Hepatocyte (in vitro differentiated cells): ENCODE data around the gene WDR90. TPM values are rescaled to one million over a fixed set of nuclear protein-coding genes. Genes with fewer than 3 reads are reported as not detected.

Experiments used
- DNase-seq: peaks from one replicate; pipeline ENCODE4 v3.0.0-alpha.2; 2016; ENCODE audit warnings: low spot score
- H2AFZ ChIP-seq: fragments of 200-600 bp; sonication (generic); 2 replicates; pipeline ENCODE4 v1.6.0; 2016; ENCODE audit warnings: antibody characterized with exemption, mild to moderate bottlenecking
- H3K27ac ChIP-seq: fragments of 200-600 bp; sonication (generic); 2 replicates; pipeline ENCODE4 v1.5.1; 2016; ENCODE audit warnings: mild to moderate bottlenecking
- H3K27me3 ChIP-seq: fragments of 200-600 bp; sonication (generic); 2 replicates; pipeline ENCODE4 v1.6.1; 2016
- H3K36me3 ChIP-seq: fragments of 200-600 bp; sonication (generic); replicated peaks from 2 replicates; pipeline ENCODE4 v1.5.1; 2016; ENCODE audit warnings: low read depth; ENCODE audit not compliant: insufficient read depth
- H3K4me1 ChIP-seq: fragments of 200-600 bp; sonication (generic); 2 replicates; pipeline ENCODE4 v1.5.1; 2016; ENCODE audit warnings: mild to moderate bottlenecking, moderate library complexity; ENCODE audit not compliant: insufficient read depth
- H3K4me2 ChIP-seq: fragments of 200-600 bp; sonication (generic); 2 replicates; pipeline ENCODE4 v1.6.0; 2016
- H3K4me3 ChIP-seq: fragments of 200-600 bp; sonication (generic); 2 replicates; pipeline ENCODE4 v1.5.1; 2016; ENCODE audit warnings: mild to moderate bottlenecking
- H3K79me2 ChIP-seq: fragments of 200-600 bp; sonication (generic); 2 replicates; pipeline ENCODE4 v1.6.0; 2017; ENCODE audit warnings: mild to moderate bottlenecking
- H3K9me2 ChIP-seq: fragments of 200-600 bp; sonication (generic); replicated peaks from 2 replicates; pipeline ENCODE4 v1.6.0; 2017; ENCODE audit warnings: mild to moderate bottlenecking; ENCODE audit not compliant: insufficient read depth
- H3K9me3 ChIP-seq: fragments of 200-600 bp; sonication (generic); 2 replicates; pipeline ENCODE4 v1.5.1; 2016; ENCODE audit warnings: low read depth, mild to moderate bottlenecking
- H4K20me1 ChIP-seq: fragments of 200-600 bp; sonication (generic); 2 replicates; pipeline ENCODE4 v1.6.0; 2016; ENCODE audit warnings: mild to moderate bottlenecking; ENCODE audit not compliant: insufficient read depth, poor library complexity, severe bottlenecking
- EZH2 ChIP-seq: fragments of 200-600 bp; sonication (generic); IDR thresholded peaks from 2 replicates; pipeline ENCODE4 v1.6.1; 2016; ENCODE audit warnings: antibody characterized with exemption, mild to moderate bottlenecking, borderline replicate concordance
- EZH2phosphoT487 ChIP-seq: fragments of 200-600 bp; sonication (generic); IDR thresholded peaks from one replicate; pipeline ENCODE4 v1.6.1; 2018; ENCODE audit warnings: antibody characterized with exemption, mild to moderate bottlenecking, low read depth, moderate library complexity; ENCODE audit not compliant: unreplicated experiment, severe bottlenecking
- WGBS: methylation state at CpG from one replicate; pipeline ENCODE4 v1.1.6; 2016; ENCODE audit warnings: low lambda C conversion rate; ENCODE audit errors: missing lambda C conversion rate; 5-methylcytosine and 5-hydroxymethylcytosine counted together
- polyA plus RNA-seq: library from polyadenylated mRNA; unstranded; fragments of >200 nt; fragmentation: Nextera tagmentation; extraction: Ambion mirVana; gene quantifications from 2 replicates; pipeline ENCODE4 v1.2.1, GENCODE V29; 2016
- total RNA-seq: library from RNA; depleted of rRNA; stranded (reverse); fragments of >200 nt; gene quantifications from 2 replicates; pipeline ENCODE4 v1.2.3, GENCODE V29; 2014
- TF ChIP-seq, protein P1 (sequence below): fragments of 200-600 bp; sonication (generic); IDR thresholded peaks from 2 replicates; pipeline ENCODE4 v1.5.1; 2016; ENCODE audit warnings: antibody characterized with exemption, mild to moderate bottlenecking; ENCODE audit not compliant: poor library complexity

The WDR90 gene
- total and polyA plus RNA-seq, 2 experiments from 2014 or later = 14.4 to 25.1 TPM

DNA sequence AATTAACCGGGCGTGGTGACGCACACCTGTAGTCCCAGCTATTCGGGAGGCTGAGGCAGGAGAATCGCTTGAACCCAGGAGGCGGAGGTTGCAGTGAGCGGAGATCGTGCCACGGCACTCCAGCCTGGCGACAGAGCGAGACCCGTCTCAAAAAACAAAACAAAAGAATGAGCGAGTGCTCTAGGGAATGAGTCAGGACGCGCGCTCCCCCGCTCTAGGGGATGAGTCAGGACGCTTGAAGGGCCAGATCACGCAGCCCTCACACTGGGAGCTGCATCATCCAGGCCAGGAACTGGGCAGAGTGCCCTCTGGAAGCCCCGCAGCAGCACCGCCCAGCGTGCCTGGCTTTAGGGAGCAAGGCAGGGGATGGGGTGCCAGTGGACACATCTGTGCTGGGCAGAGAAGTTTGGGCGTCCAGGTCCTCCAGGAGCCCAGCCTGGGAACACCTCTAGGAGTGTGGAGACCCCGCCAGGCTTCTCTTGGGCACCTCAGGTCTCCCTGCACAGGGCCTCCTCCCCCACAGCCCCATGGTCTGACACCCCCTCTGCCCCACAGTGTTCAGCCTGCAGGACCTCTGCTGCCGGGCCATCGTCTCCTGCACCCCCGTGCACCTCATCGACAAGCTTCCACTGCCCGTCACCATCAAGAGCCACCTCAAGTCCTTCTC lies 22.2 kb upstream of the WDR90 start:
- peaks cover 16% of the 10 kb centered on the region for H3K4me1 ChIP-seq
- H3K27ac ChIP-seq = no peak overlapping the region
- no peak overlapping the region for H2AFZ ChIP-seq
- H3K9me3 ChIP-seq = no peaks in the 10 kb centered on the region
- no peaks in the 10 kb centered on the region for H3K9me2 ChIP-seq
- H3K27me3 ChIP-seq = no peaks in the 10 kb centered on the region
- WGBS = 92% methylated on average over 29 of the region's 29 CpGs
- no peak overlapping the region for H3K4me3 ChIP-seq
- peak; percentile 46 for DNase-seq
- no peak overlapping the region for H3K4me2 ChIP-seq
- H3K79me2 ChIP-seq = peaks cover under 1% of the 10 kb centered on the region
- H3K36me3 ChIP-seq = no peaks in the 10 kb centered on the region
- no peak for TF ChIP-seq EZH2
- no peak for TF ChIP-seq EZH2phosphoT487
- TF ChIP-seq, protein P1, sequence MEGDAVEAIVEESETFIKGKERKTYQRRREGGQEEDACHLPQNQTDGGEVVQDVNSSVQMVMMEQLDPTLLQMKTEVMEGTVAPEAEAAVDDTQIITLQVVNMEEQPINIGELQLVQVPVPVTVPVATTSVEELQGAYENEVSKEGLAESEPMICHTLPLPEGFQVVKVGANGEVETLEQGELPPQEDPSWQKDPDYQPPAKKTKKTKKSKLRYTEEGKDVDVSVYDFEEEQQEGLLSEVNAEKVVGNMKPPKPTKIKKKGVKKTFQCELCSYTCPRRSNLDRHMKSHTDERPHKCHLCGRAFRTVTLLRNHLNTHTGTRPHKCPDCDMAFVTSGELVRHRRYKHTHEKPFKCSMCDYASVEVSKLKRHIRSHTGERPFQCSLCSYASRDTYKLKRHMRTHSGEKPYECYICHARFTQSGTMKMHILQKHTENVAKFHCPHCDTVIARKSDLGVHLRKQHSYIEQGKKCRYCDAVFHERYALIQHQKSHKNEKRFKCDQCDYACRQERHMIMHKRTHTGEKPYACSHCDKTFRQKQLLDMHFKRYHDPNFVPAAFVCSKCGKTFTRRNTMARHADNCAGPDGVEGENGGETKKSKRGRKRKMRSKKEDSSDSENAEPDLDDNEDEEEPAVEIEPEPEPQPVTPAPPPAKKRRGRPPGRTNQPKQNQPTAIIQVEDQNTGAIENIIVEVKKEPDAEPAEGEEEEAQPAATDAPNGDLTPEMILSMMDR = no peak
- H4K20me1 ChIP-seq = peaks cover 6% of the 10 kb centered on the region

DNA sequence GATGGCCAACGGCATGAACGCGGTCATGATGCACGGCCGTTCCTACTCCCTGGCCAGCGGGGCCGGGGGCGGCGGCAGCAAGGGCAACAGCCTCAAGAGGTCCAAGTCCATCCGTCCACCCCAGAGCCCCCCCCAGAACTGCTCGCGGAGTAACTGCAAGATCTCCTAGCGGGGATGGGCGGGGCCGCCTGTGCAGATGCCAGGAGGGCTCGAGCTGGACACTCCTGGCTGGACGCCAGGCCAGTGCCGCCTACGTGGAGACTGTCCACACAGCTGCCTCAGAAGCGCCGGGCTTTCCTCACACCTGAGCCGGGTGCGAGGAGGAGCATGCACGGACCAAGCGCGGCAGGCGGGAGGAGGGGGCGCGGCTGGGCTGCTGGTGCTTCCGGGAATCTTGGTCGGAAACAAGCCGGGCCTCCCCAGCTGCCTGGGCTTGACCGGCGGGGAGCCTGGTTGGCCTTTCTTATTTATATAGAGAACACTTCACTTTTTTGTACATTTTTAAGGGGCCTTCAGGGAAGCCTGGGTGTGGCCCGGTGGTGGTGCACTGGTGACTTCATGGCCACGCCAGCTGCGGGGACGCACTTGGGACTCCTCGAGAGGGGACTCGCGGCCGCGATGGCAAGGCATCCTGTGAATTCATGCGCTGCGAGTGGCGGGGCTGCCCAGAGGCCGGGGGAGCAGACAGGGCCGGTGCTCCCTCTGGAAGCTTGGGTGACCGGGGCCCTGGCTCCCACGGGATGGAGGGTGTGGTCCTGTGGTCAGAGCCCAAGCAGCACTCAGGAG lies 21.5 kb upstream of the WDR90 start:
- Histone ChIP-seq H3K9me2 (no peaks in the 10 kb centered on the region), H3K4me1 (peaks cover 16% of the 10 kb centered on the region), H3K9me3 (no peaks in the 10 kb centered on the region), H3K4me2 (no peak overlapping the region), H3K36me3 (no peaks in the 10 kb centered on the region), H4K20me1 (peaks cover 6% of the 10 kb centered on the region), H3K4me3 (no peak overlapping the region), H3K27me3 (no peaks in the 10 kb centered on the region), H2AFZ (no peak overlapping the region), H3K27ac (no peak overlapping the region), H3K79me2 (no peaks in the 10 kb centered on the region)
- no peak for TF ChIP-seq EZH2phosphoT487
- no peak for TF ChIP-seq EZH2
- TF ChIP-seq, protein P1 = no peak
- WGBS = 94% methylated on average over 49 of the region's 50 CpGs
- peak; percentile 57 for DNase-seq

DNA sequence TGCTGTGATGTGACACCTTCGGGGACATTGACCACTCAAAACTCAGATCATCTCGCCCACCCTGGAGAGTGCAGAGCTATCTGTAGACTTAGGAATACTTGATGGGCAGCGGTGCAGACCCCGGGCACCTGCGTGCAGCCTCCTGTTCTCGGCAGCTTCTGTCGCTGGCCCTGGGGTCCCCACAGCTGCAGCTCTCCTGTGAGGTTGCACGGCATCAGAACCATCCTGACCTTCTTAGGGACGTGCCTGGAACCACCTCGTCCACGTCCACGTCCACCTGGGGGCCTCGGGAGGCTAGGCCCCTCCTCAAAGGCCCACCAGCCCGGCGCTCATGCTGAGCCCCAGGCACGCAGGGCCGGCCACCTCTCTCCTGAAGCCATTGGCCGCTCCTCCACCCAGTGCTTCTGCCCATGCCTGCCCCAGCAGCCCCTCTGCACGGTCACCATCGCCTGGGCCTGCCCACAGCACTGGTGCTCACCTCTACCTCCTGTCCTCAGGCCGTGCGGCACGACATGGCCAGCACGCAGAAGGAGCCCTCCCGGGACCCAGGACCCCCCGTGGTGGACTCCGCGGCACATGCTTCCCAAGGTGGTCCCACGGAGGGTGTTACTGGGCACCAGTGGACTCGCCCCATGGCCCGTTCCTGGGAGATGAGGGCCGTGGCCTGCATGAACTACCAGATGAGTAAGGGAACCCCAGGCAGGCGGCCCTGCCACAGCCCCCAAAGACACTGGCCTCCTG lies 20.7 kb upstream of the WDR90 start:
- H3K4me2 ChIP-seq = no peak overlapping the region
- H4K20me1 ChIP-seq = peaks cover 6% of the 10 kb centered on the region
- TF ChIP-seq EZH2 = no peak
- TF ChIP-seq, protein P1 = no peak
- TF ChIP-seq EZH2phosphoT487 = no peak
- H3K27ac ChIP-seq = no peak overlapping the region
- 94% methylated on average over 33 of the region's 33 CpGs for WGBS
- H3K4me1 ChIP-seq = peaks cover 16% of the 10 kb centered on the region
- no peak overlapping the region for H2AFZ ChIP-seq
- H3K36me3 ChIP-seq = no peaks in the 10 kb centered on the region
- H3K27me3 ChIP-seq = no peaks in the 10 kb centered on the region
- H3K9me3 ChIP-seq = no peaks in the 10 kb centered on the region
- no peaks in the 10 kb centered on the region for H3K9me2 ChIP-seq
- no peak overlapping the region for H3K4me3 ChIP-seq
- DNase-seq = no peak
- no peaks in the 10 kb centered on the region for H3K79me2 ChIP-seq
